ENCODE results near the gene HAT1.

The HAT1 gene

DNA sequence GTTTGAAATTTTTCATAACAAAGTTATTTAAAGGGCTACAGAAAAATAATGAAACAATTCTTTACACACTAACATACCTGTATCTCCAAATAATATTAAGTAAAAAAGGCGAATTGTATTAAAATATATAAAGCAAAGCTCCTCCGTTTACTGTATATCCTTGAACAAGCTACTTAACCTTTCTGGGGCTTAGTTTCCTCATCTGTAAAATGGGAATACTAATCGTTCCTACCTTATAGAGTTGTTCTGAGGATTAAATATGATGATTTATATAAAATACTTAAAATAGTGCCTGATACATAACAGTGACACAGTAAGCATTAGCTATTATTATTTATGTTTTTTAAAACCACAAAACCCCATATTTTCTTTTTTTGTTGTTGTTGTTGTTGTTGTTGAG, 41.5 kb upstream of the HAT1 start:
- TF ChIP-seq MYC (IDR thresholded peaks at IDR 0.05; ENCODE audit: low read depth, low read length), result no peak
- TF ChIP-seq, protein P1, sequence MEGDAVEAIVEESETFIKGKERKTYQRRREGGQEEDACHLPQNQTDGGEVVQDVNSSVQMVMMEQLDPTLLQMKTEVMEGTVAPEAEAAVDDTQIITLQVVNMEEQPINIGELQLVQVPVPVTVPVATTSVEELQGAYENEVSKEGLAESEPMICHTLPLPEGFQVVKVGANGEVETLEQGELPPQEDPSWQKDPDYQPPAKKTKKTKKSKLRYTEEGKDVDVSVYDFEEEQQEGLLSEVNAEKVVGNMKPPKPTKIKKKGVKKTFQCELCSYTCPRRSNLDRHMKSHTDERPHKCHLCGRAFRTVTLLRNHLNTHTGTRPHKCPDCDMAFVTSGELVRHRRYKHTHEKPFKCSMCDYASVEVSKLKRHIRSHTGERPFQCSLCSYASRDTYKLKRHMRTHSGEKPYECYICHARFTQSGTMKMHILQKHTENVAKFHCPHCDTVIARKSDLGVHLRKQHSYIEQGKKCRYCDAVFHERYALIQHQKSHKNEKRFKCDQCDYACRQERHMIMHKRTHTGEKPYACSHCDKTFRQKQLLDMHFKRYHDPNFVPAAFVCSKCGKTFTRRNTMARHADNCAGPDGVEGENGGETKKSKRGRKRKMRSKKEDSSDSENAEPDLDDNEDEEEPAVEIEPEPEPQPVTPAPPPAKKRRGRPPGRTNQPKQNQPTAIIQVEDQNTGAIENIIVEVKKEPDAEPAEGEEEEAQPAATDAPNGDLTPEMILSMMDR (IDR thresholded peaks at IDR 0.05; ENCODE audit: low read depth, low read length), result no peak
- TF ChIP-seq, protein P2, sequence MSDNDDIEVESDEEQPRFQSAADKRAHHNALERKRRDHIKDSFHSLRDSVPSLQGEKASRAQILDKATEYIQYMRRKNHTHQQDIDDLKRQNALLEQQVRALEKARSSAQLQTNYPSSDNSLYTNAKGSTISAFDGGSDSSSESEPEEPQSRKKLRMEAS (IDR thresholded peaks at IDR 0.05; ENCODE audit: low read depth, low read length), result no peak
- no peak for TF ChIP-seq POLR2A (IDR thresholded peaks at IDR 0.05; ENCODE audit: extremely low read depth, insufficient read length)
- H3K4me3 ChIP-seq (ENCODE audit: low read depth, low read length), result no peak overlapping the region
- no peak for DNase-seq (ENCODE audit: low read depth)

DNA sequence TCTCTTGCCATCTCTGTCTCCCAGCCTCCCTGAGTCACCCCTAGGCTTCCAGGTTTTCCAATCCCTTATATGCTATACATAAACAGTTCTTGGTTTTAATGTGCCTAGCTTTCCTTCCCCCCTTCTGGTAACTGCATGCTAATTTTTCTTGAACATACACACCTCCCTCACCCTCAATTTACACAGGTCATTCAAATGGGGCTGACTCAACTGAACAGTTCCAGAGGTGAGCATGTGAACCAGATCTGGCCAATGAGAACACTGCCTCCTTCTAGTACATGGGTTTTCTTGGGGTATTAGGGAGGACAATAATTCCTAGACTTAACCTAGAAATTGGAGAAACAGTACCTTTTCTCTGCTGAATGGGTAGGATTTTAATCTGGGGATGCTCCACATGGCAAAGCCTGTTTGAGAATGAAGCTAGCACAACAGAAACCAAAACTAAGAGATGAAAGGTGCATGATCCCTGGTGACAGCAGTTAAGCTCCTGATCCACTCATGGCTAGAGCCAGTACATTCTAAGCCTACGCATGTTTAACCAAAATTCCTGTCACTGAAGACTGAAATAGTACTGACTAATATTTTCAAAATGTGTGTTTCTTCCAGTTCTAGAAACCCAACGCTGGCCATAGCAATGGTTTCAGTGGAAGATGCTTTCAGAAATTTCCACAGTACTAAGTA, 40.0 kb upstream of the HAT1 start:
- no peak for DNase-seq (ENCODE audit: low read depth)
- no peak overlapping the region for H3K4me3 ChIP-seq (ENCODE audit: low read depth, low read length)
- TF ChIP-seq POLR2A (IDR thresholded peaks at IDR 0.05; ENCODE audit: extremely low read depth, insufficient read length), result no peak
- TF ChIP-seq MYC (IDR thresholded peaks at IDR 0.05; ENCODE audit: low read depth, low read length), result no peak
- TF ChIP-seq, protein P1 (IDR thresholded peaks at IDR 0.05; ENCODE audit: low read depth, low read length), result no peak
- TF ChIP-seq, protein P2 (IDR thresholded peaks at IDR 0.05; ENCODE audit: low read depth, low read length), result no peak

DNA sequence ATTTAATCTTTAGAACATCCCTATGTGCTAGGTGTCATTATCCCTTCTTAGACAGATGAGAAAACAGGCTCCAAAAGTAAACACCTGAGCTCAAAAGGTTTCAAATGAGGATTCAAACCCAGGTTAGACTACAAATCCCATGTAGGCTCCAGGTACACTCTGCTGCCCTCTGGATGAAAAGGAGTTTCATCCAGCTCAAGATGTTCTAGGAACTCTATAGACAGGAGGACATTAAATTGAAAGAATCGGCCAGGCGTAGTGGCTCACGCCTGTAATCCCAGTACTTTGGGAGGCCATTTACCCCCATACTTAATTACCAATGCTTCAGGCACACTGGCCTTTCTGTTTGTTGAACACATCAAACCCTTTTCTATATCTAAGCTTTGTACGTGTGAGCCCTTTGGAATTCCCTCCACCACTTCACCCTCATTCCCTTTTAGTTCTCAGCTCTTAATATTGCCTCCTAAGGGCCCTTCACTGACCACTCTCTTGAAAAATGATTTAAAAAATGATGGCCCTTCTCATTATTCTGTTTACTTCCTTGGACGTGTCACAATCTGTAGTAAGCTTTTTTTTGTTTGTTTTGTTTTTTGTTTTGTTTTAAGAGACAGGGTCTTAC, 38.9 kb upstream of the HAT1 start:
- DNase-seq (ENCODE audit: low read depth), result no peak
- no peak overlapping the region for H3K4me3 ChIP-seq (ENCODE audit: low read depth, low read length)
- TF ChIP-seq POLR2A (IDR thresholded peaks at IDR 0.05; ENCODE audit: extremely low read depth, insufficient read length) (no peak), MYC (IDR thresholded peaks at IDR 0.05; ENCODE audit: low read depth, low read length) (no peak)
- TF ChIP-seq, protein P2 (IDR thresholded peaks at IDR 0.05; ENCODE audit: low read depth, low read length), result no peak
- TF ChIP-seq, protein P1 (IDR thresholded peaks at IDR 0.05; ENCODE audit: low read depth, low read length), result no peak

DNA sequence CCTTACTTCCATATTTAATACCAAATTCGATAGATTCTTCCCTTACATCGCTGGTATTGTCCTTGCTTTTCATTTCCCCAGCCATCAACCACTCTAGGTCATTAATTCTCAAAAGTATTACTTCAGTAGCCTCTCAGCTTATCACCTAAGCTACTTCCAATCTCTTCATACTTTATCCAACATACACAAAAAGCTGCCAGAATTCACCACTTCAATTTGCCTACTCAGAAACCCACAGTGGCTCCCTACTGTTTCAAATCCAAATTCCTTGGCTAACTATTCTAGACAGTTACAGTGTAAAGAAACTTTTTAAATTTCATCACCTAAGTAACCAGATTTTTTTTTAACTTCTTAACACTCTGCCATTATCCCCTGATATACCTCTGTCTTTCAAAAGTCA, 32.9 kb upstream of the HAT1 start:
- DNase-seq (ENCODE audit: low read depth), result no peak
- H3K4me3 ChIP-seq (ENCODE audit: low read depth, low read length), result no peak overlapping the region
- TF ChIP-seq, protein P1 (IDR thresholded peaks at IDR 0.05; ENCODE audit: low read depth, low read length), result no peak
- TF ChIP-seq POLR2A (IDR thresholded peaks at IDR 0.05; ENCODE audit: extremely low read depth, insufficient read length) (no peak), MYC (IDR thresholded peaks at IDR 0.05; ENCODE audit: low read depth, low read length) (no peak)
- TF ChIP-seq, protein P2 (IDR thresholded peaks at IDR 0.05; ENCODE audit: low read depth, low read length), result no peak

DNA sequence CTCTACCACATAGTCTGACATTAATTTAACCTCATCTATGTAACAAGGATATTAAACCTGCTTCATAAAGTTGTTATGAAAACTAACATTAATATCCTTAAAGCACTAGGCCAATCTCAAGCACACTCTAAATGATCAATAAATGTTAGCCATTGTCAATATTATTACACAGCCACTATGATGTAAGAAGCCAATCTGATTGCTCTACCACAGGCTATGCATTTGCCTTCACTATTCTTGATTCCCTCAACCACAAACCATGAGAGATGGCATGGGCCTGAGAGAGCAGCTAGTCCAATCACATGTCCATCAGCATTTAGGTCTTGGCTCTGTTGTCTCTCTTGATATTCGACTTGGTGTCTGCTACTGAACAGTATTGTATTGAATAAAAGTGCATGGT, 32.5 kb upstream of the HAT1 start:
- DNase-seq (ENCODE audit: low read depth), result no peak
- no peak overlapping the region for H3K4me3 ChIP-seq (ENCODE audit: low read depth, low read length)
- TF ChIP-seq, protein P2 (IDR thresholded peaks at IDR 0.05; ENCODE audit: low read depth, low read length), result no peak
- TF ChIP-seq POLR2A (IDR thresholded peaks at IDR 0.05; ENCODE audit: extremely low read depth, insufficient read length), result no peak
- TF ChIP-seq MYC (IDR thresholded peaks at IDR 0.05; ENCODE audit: low read depth, low read length), result no peak
- TF ChIP-seq, protein P1 (IDR thresholded peaks at IDR 0.05; ENCODE audit: low read depth, low read length), result no peak
